NCI-H774 (cell line): ENCODE data around the gene GPC5.
A peak's percentile ranks its signal among the peaks of the same experiment; 100 is the strongest.
"Not testable (repeated sequence)": the region's sequence is repeated elsewhere in the genome, so short reads cannot be mapped to it uniquely, and the experiment has no call there.

Experiments
- DNase-seq: peaks from one replicate; lab custom pipeline; 2025; lab: John Stamatoyannopoulos, UW

The GPC5 gene

DNA sequence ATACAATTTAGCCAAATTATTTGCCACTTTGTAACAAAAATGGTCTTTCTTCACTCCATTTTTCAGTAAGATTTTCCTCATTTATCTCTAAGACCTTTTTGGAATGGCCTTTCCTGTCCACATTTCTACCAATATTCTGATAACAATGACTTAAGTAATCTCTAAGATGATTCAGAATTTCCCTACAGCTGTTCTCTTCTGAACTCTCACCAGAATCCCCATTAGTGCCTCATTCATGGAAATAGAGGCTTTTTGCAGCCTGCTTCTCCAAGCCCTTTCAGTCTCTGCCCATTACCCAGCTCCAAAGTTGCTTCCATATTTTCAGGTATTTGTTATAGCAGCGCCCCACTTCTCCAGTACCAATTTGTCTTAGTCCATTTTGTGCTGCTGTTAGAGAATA, 867.0 kb downstream of the GPC5 start:
- no peak for DNase-seq

DNA sequence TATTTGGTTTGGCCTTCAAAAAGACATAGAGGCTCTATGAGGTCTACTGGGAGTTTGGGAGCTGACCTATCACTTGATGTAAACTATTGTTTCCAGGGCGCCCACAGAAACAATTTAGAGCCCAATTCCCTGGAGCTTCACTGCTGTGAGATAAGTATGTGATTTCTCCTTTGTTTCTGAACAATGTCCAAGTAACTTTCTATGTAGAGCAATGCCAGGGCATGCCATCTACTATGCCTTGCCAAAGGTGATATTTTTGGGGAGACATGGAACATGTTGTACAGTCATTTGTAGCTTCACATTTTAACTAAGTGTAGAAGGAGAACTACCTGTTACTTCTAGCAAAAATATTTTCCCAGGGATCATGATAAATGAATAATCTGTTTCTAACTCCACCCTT, 872.6 kb downstream of the GPC5 start:
- no peak for DNase-seq

GRCh38 chr13:92272177-92272576, 873.8 kb downstream of the GPC5 start:
- no peak for DNase-seq

GRCh38 chr13:92280986-92281385, 882.6 kb downstream of the GPC5 start:
- DNase-seq, result not testable (repeated sequence)

DNA sequence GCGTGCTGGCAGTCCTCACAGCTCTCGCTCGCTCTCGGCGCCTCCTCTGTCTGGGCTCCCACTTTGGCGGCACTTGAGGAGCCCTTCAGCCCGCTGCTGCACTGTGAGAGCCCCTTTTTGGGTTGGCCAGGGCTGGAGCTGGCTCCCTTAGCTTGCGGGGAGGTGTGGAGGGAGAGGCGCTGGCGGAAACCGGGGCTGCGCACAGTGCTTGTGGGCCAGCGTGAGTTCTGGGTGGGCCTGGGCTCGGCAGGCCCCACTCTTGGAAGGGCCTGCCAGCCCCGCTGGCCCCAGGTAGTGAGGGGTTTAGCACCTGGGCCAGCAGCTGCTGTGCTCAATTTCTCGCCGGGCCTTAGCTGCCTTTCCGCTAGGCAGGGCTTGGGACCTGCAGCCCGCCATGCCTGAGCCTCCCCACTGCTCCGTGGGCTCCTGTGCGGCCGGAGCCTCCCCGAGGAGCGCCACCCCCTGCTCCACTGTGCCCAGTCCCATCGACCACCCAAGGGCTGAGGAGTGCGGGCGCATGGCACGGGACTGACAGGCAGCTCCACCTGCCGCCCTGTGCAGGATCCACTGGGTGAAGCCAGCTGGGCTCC, 892.4 kb downstream of the GPC5 start:
- DNase-seq, result not testable (repeated sequence)

GRCh38 chr13:92294533-92294932, 896.1 kb downstream of the GPC5 start:
- DNase-seq, result not testable (repeated sequence)

DNA sequence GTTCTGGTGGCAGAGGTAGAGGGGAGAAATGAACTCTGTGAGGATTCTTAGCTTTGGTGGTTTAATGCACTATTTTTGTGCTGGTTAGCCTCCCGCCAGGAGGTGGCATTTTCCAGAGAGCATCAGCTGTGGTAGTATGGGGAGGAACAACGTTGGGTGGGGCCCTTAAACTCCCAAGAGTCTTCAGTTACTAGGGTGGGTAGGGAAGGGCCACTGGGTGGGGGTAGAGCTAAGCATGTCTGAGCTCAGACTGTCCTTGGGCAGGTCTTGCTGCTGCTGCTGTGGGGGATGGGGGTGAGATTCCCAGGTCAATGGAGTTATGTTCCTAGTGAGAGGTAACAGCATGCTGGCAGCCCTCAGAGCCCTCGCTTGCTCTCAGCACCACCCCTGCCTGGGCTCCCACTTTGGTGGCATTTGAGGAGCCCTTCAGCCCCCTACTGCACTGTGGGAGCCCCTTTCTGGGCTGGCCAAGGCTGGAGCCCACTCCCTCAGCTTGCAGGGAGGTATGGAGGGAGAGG, 897.8 kb downstream of the GPC5 start:
- DNase-seq, result not testable (repeated sequence)

- DNase-seq, result no peak
Observed at GRCh38 chr13:92297971-92298942, 899.8 kb downstream of the GPC5 start.

- DNase-seq, result no peak
Observed at GRCh38 chr13:92300651-92301050, 902.2 kb downstream of the GPC5 start.

DNA sequence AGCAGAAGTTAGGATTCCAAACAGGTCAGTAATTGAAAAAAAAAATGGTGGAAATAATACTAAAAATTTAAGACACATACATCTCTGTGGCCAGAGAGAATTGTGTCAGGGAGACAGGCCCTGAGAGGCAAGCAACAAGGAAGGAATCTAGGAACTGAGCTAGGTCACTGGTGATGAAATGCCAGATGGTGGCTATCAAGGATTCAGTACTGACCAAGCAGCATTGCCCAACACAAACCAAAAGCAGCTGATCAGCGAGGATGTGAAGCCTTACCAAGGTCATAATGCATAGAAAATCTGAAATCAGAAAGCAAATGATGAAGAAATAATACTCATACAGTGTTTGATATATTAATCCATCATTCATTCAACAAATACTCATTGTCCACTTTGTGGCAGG, 905.0 kb downstream of the GPC5 start:
- DNase-seq, result no peak

DNA sequence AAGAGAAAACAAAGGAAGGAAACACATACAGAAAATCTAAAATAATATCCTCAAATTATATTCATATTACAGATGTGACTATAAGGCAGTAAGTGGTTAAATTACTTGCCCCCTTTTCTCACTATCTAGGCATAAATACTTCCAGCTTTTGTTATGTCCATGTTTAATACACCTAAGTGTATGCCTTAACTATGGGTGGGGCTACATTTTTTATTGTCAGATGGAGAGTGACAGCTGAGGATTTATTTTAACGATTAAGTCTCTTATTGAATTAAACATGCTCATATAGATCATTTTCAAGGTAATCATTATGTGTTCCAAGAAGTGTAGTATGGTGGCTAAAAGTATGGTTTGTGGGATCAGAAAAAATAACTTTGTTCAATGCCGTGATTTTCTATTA, 909.3 kb downstream of the GPC5 start:
- DNase-seq, result no peak

DNA sequence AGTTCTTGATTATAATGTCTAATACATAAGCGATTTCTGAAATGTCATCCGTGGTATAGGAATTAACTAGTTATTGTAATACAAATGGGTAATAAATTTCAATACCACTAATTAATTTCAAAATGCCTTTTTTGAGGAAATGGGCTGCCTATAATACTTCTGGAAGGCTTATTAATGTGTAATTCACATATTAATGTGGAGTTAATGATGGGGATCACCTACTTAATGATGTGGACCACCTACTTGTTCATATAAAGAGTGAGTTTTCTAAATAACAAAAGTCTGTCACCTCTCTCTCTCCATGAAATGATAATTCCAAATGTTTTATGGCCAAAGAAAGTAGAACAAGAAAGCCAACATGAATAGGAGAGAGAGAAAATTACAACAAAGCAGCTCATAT, 914.4 kb downstream of the GPC5 start:
- no peak for DNase-seq

DNA sequence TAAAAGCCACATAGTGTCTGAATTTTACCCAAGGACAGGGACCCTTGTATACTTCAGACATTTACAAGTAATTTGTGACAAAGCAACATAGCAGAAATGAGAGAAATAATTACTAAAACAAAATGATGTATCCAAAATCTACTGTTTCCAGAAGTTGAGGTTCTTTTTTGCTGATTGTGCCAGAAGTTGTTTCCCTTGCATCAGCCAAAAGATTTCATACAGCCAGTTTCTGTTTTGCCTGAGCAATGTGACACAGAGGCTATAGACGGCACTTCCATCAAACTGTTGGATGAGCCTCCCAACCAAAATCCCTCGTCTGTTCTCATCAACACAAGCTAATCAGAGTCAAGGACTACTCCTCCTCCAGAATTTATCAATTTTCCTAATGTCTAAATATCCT, 915.0 kb downstream of the GPC5 start:
- no peak for DNase-seq

GRCh38 chr13:92315265-92315664, 916.8 kb downstream of the GPC5 start:
- DNase-seq, result no peak

DNA sequence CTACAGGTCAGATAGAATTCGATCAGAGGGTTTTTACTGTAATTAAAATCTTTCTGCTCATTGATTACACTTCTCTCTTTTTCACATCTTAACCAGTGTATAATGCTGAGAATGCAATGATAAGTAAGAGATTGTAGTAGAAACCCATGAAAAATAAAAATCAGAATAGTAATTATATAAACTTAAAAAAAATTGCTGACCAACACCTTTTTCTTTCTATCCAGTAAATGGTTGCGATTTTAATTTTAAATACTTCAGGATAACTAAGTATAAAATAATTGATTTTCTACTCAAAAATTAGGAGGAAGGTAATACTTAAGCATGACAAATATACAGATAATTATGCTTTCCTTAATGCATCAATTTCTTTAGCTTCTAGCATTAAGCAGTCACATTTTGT, 917.6 kb downstream of the GPC5 start:
- no peak for DNase-seq

DNA sequence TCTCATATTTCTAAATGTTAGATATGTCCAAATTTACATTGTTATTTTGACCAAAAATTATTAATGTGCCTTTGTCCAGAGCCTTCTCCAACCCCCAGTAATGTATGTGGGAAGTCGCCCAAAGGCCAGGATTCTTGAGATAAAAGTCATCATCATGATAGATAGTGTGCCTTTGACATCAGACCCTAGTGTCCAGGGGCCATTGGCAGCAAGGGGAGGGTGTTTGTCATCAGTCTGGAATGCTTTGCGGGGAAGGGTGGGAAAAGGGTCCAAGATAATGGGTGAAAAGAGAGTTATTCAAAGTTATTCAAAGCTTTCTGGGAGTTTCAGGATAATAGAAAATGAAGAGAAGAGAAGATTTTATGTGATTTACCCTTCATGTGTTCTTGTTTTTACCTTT, 918.6 kb downstream of the GPC5 start:
- no peak for DNase-seq

DNA sequence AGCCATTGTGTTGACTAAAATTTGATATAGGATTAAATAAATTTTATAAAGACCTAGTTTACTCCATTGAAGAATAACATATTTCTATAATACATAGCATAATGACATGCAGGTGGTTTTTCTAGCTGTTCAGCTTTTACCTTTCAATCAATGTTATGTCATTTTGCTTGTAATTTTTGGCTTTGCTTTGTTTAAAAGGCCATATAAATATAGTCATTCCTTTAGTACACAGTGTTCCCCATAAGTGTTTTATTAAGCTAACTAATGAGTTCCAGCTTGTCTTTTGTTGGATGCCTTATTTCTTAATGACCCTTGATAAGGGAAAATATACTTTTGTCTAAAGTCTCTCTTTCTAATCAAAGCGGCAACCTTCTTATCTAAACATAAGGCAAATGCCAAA, 921.9 kb downstream of the GPC5 start:
- DNase-seq, result no peak

DNA sequence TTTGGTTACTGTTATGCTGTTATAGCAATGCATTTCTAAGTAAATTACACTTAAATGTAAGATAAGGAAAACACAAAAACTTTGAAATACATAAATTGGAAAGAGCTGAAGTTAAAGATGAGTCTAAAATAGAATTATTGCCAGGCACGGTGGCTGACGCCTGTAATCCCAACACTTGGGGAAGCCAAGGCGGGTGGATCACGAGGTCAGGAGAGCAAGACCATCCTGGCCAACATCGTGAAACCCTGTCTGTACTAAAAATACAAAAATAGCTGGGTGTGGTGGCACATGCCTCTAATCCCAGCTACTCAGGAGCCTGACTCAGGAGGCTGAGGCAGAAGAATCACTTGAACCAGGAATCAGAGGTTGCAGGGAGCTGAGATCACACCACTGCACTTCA, 922.8 kb downstream of the GPC5 start:
- no peak for DNase-seq

GRCh38 chr13:92345627-92346026, 947.2 kb downstream of the GPC5 start:
- DNase-seq, result no peak

GRCh38 chr13:92346046-92346445, 947.6 kb downstream of the GPC5 start:
- no peak for DNase-seq

DNA sequence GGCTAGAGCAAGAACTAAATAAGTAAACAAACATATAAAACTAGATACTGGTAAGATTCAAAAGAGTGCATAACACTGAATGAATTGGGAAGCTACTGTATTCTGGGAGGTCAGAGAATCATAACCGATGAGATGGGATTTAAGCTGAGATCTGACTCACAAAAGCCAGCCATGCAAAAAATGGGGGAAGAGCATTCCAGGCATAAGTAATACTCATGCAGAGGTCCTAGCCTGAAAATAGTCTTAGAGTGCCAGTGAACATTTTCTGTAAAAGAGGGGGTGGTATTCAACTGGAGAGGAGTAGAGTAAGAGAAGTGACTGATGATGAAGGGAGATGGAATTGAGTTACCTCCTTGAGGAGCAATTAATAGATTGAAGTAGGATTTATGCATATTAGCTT, 956.2 kb downstream of the GPC5 start:
- no peak for DNase-seq

- DNase-seq, result no peak
Observed at GRCh38 chr13:92355213-92355612, 956.8 kb downstream of the GPC5 start.

DNA sequence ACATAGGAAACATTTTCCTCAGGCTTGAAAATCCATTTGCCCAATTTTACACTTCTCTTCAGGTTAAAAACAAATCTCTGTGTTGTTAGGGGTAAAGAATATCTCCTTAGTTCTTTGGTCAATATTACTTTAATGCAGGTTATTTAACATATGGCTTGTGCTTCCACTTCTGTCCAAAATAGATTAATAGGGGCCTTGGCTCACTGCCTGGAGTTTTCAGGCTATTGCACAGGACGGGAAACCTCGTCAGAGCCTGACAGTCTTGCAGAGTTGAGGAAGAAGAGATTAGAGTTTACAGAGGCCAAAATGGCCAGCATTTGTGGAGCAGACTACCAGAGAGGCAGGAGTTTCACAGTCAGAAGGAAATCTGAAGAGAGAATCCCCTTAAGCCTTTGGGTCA, 964.3 kb downstream of the GPC5 start:
- DNase-seq, result peak; percentile 2
